ENCODE measurements around the gene POLR1D.

GRCh38 chr13:27665333-27665732, 43.6 kb downstream of the POLR1D start:
- TF ChIP-seq CTCF (IDR thresholded peaks at IDR 0.05): no peak
- no peak for TF ChIP-seq TCF7 (CRISPR knock-in tag; IDR thresholded peaks at IDR 0.05; ENCODE audit: low read depth)
- TF ChIP-seq TEAD4 (CRISPR knock-in tag; IDR thresholded peaks at IDR 0.05): no peak
- no peak for TF ChIP-seq E2F1 (CRISPR knock-in tag; IDR thresholded peaks at IDR 0.05)
- no peak for TF ChIP-seq TEAD1 (CRISPR knock-in tag; IDR thresholded peaks at IDR 0.05)
- TF ChIP-seq NFE2L1 (CRISPR knock-in tag; IDR thresholded peaks at IDR 0.05): no peak
- TF ChIP-seq ATF6 (CRISPR knock-in tag; IDR thresholded peaks at IDR 0.05): no peak
